HCT116 (cell line): ENCODE measurements around the gene CNN2.

ENCODE experiments used
- CEBPB ChIP-seq: IDR thresholded peaks from 2 replicates; pipeline ENCODE4 v1.6.1; 2012; ENCODE audit warnings: low read depth
- EZH2phosphoT487 ChIP-seq: fragments of 200-600 bp; IDR thresholded peaks from 2 replicates; pipeline ENCODE4 v1.6.1; 2018; ENCODE audit warnings: antibody characterized with exemption, borderline replicate concordance
- POLR2A ChIP-seq: IDR thresholded peaks from 2 replicates; pipeline ENCODE4 v1.7.0; 2011; ENCODE audit warnings: borderline replicate concordance; ENCODE audit not compliant: insufficient read depth, insufficient read length; ENCODE audit errors: extremely low read depth
- POLR2AphosphoS5 ChIP-seq: IDR thresholded peaks from 2 replicates; pipeline ENCODE4 v1.6.1; 2011; ENCODE audit warnings: mild to moderate bottlenecking, low read depth, low read length, moderate library complexity
- REST ChIP-seq: IDR thresholded peaks from 2 replicates; pipeline ENCODE4 v1.6.1; 2012; ENCODE audit warnings: low read depth
- SIN3A ChIP-seq: IDR thresholded peaks from 2 replicates; pipeline ENCODE4 v1.6.1; 2012; ENCODE audit warnings: low read depth
- TF ChIP-seq, protein P1 (sequence below), 3 experiments: fragments of 200-600 bp in 1 of 3; sonication (generic) in 1 of 3; IDR thresholded peaks in 2 of 3; conservative IDR thresholded peaks in 1 of 3; 2 replicates each; pipeline ENCODE4 v1.5.1; 2012 to 2017; ENCODE audit warnings: low read depth in 2 of 3, low read length in 2 of 3, antibody characterized with exemption in 1 of 3, borderline replicate concordance in 1 of 3, control low read depth in 1 of 3, mild to moderate bottlenecking in 1 of 3, mixed read lengths in 1 of 3, mixed run types in 1 of 3, moderate library complexity in 1 of 3; ENCODE audit not compliant: insufficient read depth in 1 of 3

- TF ChIP-seq REST: no peak
- TF ChIP-seq, protein P1, sequence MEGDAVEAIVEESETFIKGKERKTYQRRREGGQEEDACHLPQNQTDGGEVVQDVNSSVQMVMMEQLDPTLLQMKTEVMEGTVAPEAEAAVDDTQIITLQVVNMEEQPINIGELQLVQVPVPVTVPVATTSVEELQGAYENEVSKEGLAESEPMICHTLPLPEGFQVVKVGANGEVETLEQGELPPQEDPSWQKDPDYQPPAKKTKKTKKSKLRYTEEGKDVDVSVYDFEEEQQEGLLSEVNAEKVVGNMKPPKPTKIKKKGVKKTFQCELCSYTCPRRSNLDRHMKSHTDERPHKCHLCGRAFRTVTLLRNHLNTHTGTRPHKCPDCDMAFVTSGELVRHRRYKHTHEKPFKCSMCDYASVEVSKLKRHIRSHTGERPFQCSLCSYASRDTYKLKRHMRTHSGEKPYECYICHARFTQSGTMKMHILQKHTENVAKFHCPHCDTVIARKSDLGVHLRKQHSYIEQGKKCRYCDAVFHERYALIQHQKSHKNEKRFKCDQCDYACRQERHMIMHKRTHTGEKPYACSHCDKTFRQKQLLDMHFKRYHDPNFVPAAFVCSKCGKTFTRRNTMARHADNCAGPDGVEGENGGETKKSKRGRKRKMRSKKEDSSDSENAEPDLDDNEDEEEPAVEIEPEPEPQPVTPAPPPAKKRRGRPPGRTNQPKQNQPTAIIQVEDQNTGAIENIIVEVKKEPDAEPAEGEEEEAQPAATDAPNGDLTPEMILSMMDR (IDR thresholded peaks at IDR 0.05 in 2 of 3, conservative IDR thresholded peaks at IDR 0.05 in 1 of 3; ENCODE audit: borderline replicate concordance in 1 of 3, insufficient read depth in 1 of 3, low read depth in 2 of 3, low read length in 2 of 3): no peak
- TF ChIP-seq SIN3A: no peak
- no peak for TF ChIP-seq POLR2A
- TF ChIP-seq EZH2phosphoT487: no peak
- TF ChIP-seq POLR2AphosphoS5: no peak
- TF ChIP-seq CEBPB: no peak
These were observed 34.3 kb upstream of the CNN2 start for GRCh38 chr19:991932-992669.
